ENCODE measurements around the gene SENP5. TPM values are rescaled to one million over a fixed set of nuclear protein-coding genes. Genes with fewer than 3 reads are reported as not detected.

Gene SENP5
- total RNA-seq, 1 experiment from 2014 or later = 30.4 TPM

- peak; percentile 46; the same call in 2 of the 3 replicates for TF ChIP-seq CTCF (conservative IDR thresholded peaks at IDR 0.05)
- H3K79me2 ChIP-seq (ENCODE audit: insufficient read depth, low read length) = peaks cover 1% of the 10 kb centered on the region; the same call in 1 of the 2 replicates
- no peak overlapping the region for H3K4ac ChIP-seq (ENCODE audit: low read depth, low read length)
- H2BK120ac ChIP-seq (ENCODE audit: low read depth, low read length, poor library complexity, severe bottlenecking) = no peak overlapping the region
- no peak overlapping the region for H3K56ac ChIP-seq (ENCODE audit: insufficient read length, low read depth, low read length)
- H3K14ac ChIP-seq (ENCODE audit: insufficient read depth, low read length) = no peak overlapping the region
- no peak overlapping the region for H2BK20ac ChIP-seq (ENCODE audit: low read depth, low read length, poor library complexity, severe bottlenecking)
- H3K9me3 ChIP-seq (ENCODE audit: control insufficient read depth, low read depth, low read length) = no peaks in the 10 kb centered on the region
- peaks cover 2% of the 10 kb centered on the region for H3K23me2 ChIP-seq (ENCODE audit: insufficient read length, low read depth, low read length, poor library complexity, severe bottlenecking)
- peaks cover under 1% of the 10 kb centered on the region; the same call in 1 of the 2 replicates for H3K4me1 ChIP-seq (ENCODE audit: insufficient read depth, low read length)
- H3K9ac ChIP-seq (ENCODE audit: extremely low read depth, insufficient read length, low read length) = no peak overlapping the region
- no peak overlapping the region for H2BK15ac ChIP-seq (ENCODE audit: low read depth, low read length)
- no peak overlapping the region for H2BK12ac ChIP-seq (ENCODE audit: insufficient read length, low read depth, low read length)
- no peaks in the 10 kb centered on the region for H3K79me1 ChIP-seq (ENCODE audit: insufficient read depth, low read depth, low read length, poor library complexity, severe bottlenecking)
- no peaks in the 10 kb centered on the region for H3K27me3 ChIP-seq (ENCODE audit: insufficient read depth, low read length)
- H3K23ac ChIP-seq (ENCODE audit: insufficient read length, low read depth, low read length) = no peak overlapping the region
- H3K27ac ChIP-seq (ENCODE audit: insufficient read length, low read depth, low read length) = no peak overlapping the region
- H4K20me1 ChIP-seq (ENCODE audit: control insufficient read depth, insufficient read depth, insufficient read length) = no peaks in the 10 kb centered on the region
- Mint-ChIP-seq H3K27me3 (ENCODE audit: low read depth) (peaks cover 21% of the 10 kb centered on the region), H3K4me3 (peak overlapping the region in 1 of 2 experiments; percentile 47; a peak in 1 of 5 replicates), H3K4me1 (peaks cover 12 to 13% of the 10 kb centered on the region in 2 experiments), H3K36me3 (ENCODE audit: insufficient read depth in 1 of 3, low read depth in 3 of 3) (peaks cover 0 to 4% (median 1%) of the 10 kb centered on the region in 3 experiments; a peak in 2 of 7 replicates), H3K27ac (no peak overlapping the region), H3K9me3 (no peaks in the 10 kb centered on the region)
- no peak overlapping the region for H3K4me2 ChIP-seq (ENCODE audit: insufficient read depth, insufficient read length, low read length)
- H4K5ac ChIP-seq (ENCODE audit: insufficient read length, low read depth, low read length) = no peak overlapping the region
- H4K91ac ChIP-seq (ENCODE audit: insufficient read length, low read depth, low read length) = no peak overlapping the region
- no peak overlapping the region for H3T11ph ChIP-seq (ENCODE audit: low read length)
- no CpG with 5 or more reads among the region's 22 CpGs for WGBS (ENCODE audit: extremely low coverage, insufficient read length, low lambda C conversion rate)
- H2AK5ac ChIP-seq (ENCODE audit: insufficient read length, low read length) = no peak overlapping the region
- H2BK5ac ChIP-seq (ENCODE audit: insufficient read length, low read length) = no peak overlapping the region
- no peak overlapping the region for H3K18ac ChIP-seq (ENCODE audit: insufficient read length, low read depth, low read length)
- no peak overlapping the region for H2AFZ ChIP-seq (ENCODE audit: low read length)
- H4K8ac ChIP-seq (replicated peaks; ENCODE audit: insufficient read length, low read depth, low read length) = no peak overlapping the region
- peak; percentile 80 for DNase-seq
Observed at GRCh38 chr3:196948442-196949284, 80.9 kb downstream of the SENP5 start.

Measured in H9 (cell line).